ENCODE data around the gene XYLT1. TPM values are rescaled to one million over a fixed set of nuclear protein-coding genes. Genes with fewer than 3 reads are reported as not detected.

The XYLT1 gene
- total and polyA plus RNA-seq, 9 of the 15 experiments (the other 6 are each of a cell fraction or from before 2014, with no cell fraction given): 0.03 to 0.09 (median 0.08) TPM; not detected in 6

GRCh38 chr16:17145029-17145428, 325.7 kb downstream of the XYLT1 start:
- H3K27me3 ChIP-seq (ENCODE audit: control insufficient read depth in 2 of 2, insufficient read depth in 2 of 2, low read length in 2 of 2): no peaks in the 10 kb centered on the region
- BruUV-seq (replicated peaks): no TSS peak

More at GRCh38 chr16:17145029-17145428, 325.7 kb downstream of the XYLT1 start:
- H3K9ac ChIP-seq (ENCODE audit: insufficient read depth in 1 of 2, low read depth in 2 of 2, low read length in 2 of 2): no peak overlapping the region
- TF ChIP-seq ZFP91 (CRISPR knock-in tag; IDR thresholded peaks at IDR 0.05) (no peak), NONO (IDR thresholded peaks at IDR 0.05; ENCODE audit: low read depth in 2 of 2, low read length in 1 of 2) (no peak), ZNF316 (IDR thresholded peaks at IDR 0.05) (0 out of 2 replicates have a peak, but pooled peaks have one; percentile 17), ARNT (IDR thresholded peaks at IDR 0.05) (no peak), HEY1 (CRISPR knock-in tag; IDR thresholded peaks at IDR 0.05; ENCODE audit: borderline replicate concordance) (no peak), SMARCC2 (IDR thresholded peaks at IDR 0.05; ENCODE audit: low read depth) (no peak), TCF7L2 (IDR thresholded peaks at IDR 0.05; ENCODE audit: low read depth, low read length) (no peak), TAF7 (tag; IDR thresholded peaks at IDR 0.05) (no peak)
- in situ Hi-C loops (cut with MboI) (no loop called here), intact Hi-C loops (cut with micrococcal nuclease) (no loop called here)
- H3K9me3 ChIP-seq (replicated peaks; ENCODE audit: control insufficient read depth, insufficient read depth, low read depth, low read length): no peaks in the 10 kb centered on the region
- DNase-seq (ENCODE audit: extremely low read depth in 1 of 4, low spot score in 3 of 4) (no peak), ATAC-seq (no peak), FAIRE-seq (no peak)
- H3K79me2 ChIP-seq (ENCODE audit: control insufficient read depth, insufficient read depth, low read length): no peaks in the 10 kb centered on the region
- no peak overlapping the region for H3K27ac ChIP-seq (ENCODE audit: extremely low read depth, low read depth, low read length)
- WGBS (ENCODE audit: insufficient coverage, low coverage, missing lambda C conversion rate): 45% methylated on average over 2 of the region's 2 CpGs
- H3K9me1 ChIP-seq (ENCODE audit: control insufficient read depth, insufficient read depth, low read length): no peaks in the 10 kb centered on the region
- H4K20me1 ChIP-seq (replicated peaks; ENCODE audit: control insufficient read depth, insufficient read depth, low read length): no peaks in the 10 kb centered on the region
- POLR2A ChIA-PET: no interaction called here
- H3K4me3 ChIP-seq: no peak overlapping the region
- no peak overlapping the region for H2AFZ ChIP-seq (ENCODE audit: low read depth, low read length)
- H3K4me1 ChIP-seq (replicated peaks in 1 of 2; ENCODE audit: control insufficient read depth in 2 of 2, insufficient read depth in 2 of 2, low read length in 2 of 2): no peaks in the 10 kb centered on the region
- CTCF ChIA-PET (ENCODE audit: low intra/inter-chr PET ratio): no interaction called here
- no peaks in the 10 kb centered on the region for H3K36me3 ChIP-seq (ENCODE audit: control insufficient read depth, insufficient read depth, low read length)
- H3K4me2 ChIP-seq (ENCODE audit: insufficient read depth, low read length): no peak overlapping the region

All from K562 (cell line).